GM21515 (cell line): Measurements from ENCODE around the gene EDN1.

ENCODE experiments used
- ATAC-seq: cut with Tn5 transposase; IDR thresholded peaks from one replicate; pipeline ENCODE4 v1.9.1; 2021; ENCODE audit not compliant: unreplicated experiment

The EDN1 gene

GRCh38 chr6:12344961-12345693 lies 55.0 kb downstream of the EDN1 start:
- ATAC-seq, result no peak

- ATAC-seq, result no peak
These were observed 55.5 kb downstream of the EDN1 start for GRCh38 chr6:12345694-12346058.
